Thoracic aorta (tissue), 2 donors: ENCODE results near the gene GPC6. TPM values are rescaled to one million over a fixed set of nuclear protein-coding genes. Genes with fewer than 3 reads are reported as not detected.

Experiments
- ATAC-seq: fragments of 150-250 bp; one replicate; pipeline ENCODE4 v1.8.0; 2017; ENCODE audit warnings: low read depth; ENCODE audit not compliant: insufficient number of reproducible peaks, low FRiP score
- DNase-seq: peaks from one replicate; pipeline ENCODE4 v3.0.0-alpha.2; 2020; ENCODE audit warnings: low spot score
- H3K27ac ChIP-seq, 2 donors: fragments of 200-600 bp; sonication (generic); 1 replicate in 1 of 2; 2 replicates in 1 of 2; pipeline ENCODE4 v1.5.1; 2016; ENCODE audit warnings: mild to moderate bottlenecking in 2 of 2, moderate library complexity in 2 of 2
- H3K27me3 ChIP-seq: fragments of 200-600 bp; sonication (generic); replicated peaks from 2 replicates; pipeline ENCODE4 v1.6.0; 2016; ENCODE audit warnings: mild to moderate bottlenecking; ENCODE audit not compliant: insufficient read depth
- H3K36me3 ChIP-seq: fragments of 200-600 bp; sonication (generic); one replicate; pipeline ENCODE4 v1.5.1; 2016
- H3K4me1 ChIP-seq, 2 donors: fragments of 200-600 bp; sonication (generic); 1 replicate in 1 of 2; 2 replicates in 1 of 2; pipeline versions ENCODE4 v1.5.1 to v1.6.0; 2016; ENCODE audit warnings: low read depth in 2 of 2, mild to moderate bottlenecking in 1 of 2; ENCODE audit not compliant: control insufficient read depth in 1 of 2
- H3K4me3 ChIP-seq: fragments of 200-600 bp; sonication (generic); 2 replicates; pipeline ENCODE4 v1.5.1; 2016; ENCODE audit warnings: mild to moderate bottlenecking
- H3K9me3 ChIP-seq: fragments of 200-600 bp; sonication (generic); 2 replicates; pipeline ENCODE4 v1.5.1; 2016
- total RNA-seq, 2 donors: library from RNA; depleted of rRNA; stranded (reverse); fragments of >200 nt; gene quantifications; one replicate each; pipeline versions ENCODE4 v1.1.0 to v1.2.3, GENCODE V29; 2016
- TF ChIP-seq, protein P1 (sequence below): fragments of 200-600 bp; sonication (generic); IDR thresholded peaks from one replicate; pipeline ENCODE4 v1.5.1; 2019; ENCODE audit warnings: antibody characterized with exemption

The GPC6 gene
- total RNA-seq, 2 donors from 2014 or later, result 34.9 to 56.4 TPM

DNA sequence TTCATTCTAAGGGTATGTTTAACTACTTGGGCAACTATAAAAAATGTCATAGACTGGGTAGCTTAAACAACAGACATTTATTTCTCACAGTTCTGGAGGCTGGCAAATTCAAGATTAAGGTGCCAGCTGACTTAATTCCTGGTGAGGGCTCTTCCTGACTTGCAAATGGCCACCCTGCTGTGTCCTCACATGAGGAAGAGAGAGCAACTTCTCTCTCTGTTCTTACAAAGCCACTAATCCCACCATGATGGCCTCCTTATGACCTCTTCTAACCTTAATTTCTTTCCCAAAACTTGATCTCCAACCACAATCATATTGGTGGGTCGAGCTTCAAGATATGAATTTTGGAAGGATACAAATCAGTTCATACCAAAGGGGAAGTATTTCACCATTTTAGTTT is 853.9 kb downstream of the GPC6 start:
- no peak overlapping the region for H3K4me3 ChIP-seq
- TF ChIP-seq, protein P1, sequence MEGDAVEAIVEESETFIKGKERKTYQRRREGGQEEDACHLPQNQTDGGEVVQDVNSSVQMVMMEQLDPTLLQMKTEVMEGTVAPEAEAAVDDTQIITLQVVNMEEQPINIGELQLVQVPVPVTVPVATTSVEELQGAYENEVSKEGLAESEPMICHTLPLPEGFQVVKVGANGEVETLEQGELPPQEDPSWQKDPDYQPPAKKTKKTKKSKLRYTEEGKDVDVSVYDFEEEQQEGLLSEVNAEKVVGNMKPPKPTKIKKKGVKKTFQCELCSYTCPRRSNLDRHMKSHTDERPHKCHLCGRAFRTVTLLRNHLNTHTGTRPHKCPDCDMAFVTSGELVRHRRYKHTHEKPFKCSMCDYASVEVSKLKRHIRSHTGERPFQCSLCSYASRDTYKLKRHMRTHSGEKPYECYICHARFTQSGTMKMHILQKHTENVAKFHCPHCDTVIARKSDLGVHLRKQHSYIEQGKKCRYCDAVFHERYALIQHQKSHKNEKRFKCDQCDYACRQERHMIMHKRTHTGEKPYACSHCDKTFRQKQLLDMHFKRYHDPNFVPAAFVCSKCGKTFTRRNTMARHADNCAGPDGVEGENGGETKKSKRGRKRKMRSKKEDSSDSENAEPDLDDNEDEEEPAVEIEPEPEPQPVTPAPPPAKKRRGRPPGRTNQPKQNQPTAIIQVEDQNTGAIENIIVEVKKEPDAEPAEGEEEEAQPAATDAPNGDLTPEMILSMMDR, result no peak
- H3K36me3 ChIP-seq, result no peaks in the 10 kb centered on the region
- H3K27me3 ChIP-seq, result no peaks in the 10 kb centered on the region
- no peaks in the 10 kb centered on the region for H3K9me3 ChIP-seq
- peaks cover 0 to 5% of the 10 kb centered on the region in 2 donors for H3K4me1 ChIP-seq
- no peak for ATAC-seq
- DNase-seq, result no peak
- no peak overlapping the region for H3K27ac ChIP-seq

DNA sequence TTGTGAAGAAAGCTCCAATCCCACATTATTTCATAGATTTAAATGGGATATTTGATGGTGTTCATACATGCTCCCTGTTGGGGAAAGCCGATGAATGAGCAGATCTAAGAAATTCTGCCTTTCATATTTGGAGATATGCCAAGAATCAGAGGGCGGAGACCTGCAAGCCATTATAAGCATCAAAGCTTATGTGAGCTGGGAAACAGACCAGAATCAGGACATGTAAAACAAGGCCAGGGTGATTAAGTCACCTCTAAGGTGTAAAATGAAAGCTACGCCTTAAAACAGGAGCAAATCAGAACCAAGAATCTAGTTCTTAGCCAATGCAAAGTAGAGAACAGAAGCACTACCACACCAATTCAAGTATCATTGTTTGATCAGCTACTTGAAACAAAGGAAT is 860.5 kb downstream of the GPC6 start:
- ATAC-seq (no peak), DNase-seq (no peak)
- no peaks in the 10 kb centered on the region for H3K9me3 ChIP-seq
- TF ChIP-seq, protein P1, result no peak
- no peak overlapping the region for H3K4me3 ChIP-seq
- peaks cover 0 to 10% of the 10 kb centered on the region in 2 donors for H3K4me1 ChIP-seq
- H3K27me3 ChIP-seq, result no peaks in the 10 kb centered on the region
- H3K27ac ChIP-seq, result no peak overlapping the region
- H3K36me3 ChIP-seq, result no peaks in the 10 kb centered on the region

GRCh38 chr13:94088742-94089141 is 862.1 kb downstream of the GPC6 start:
- ATAC-seq (no peak), DNase-seq (no peak)
- no peaks in the 10 kb centered on the region for H3K36me3 ChIP-seq
- H3K4me1 ChIP-seq, result peaks cover 0 to 10% of the 10 kb centered on the region in 2 donors
- H3K4me3 ChIP-seq, result no peak overlapping the region
- TF ChIP-seq, protein P1, result no peak
- no peaks in the 10 kb centered on the region for H3K27me3 ChIP-seq
- no peak overlapping the region for H3K27ac ChIP-seq
- H3K9me3 ChIP-seq, result peaks cover 10% of the 10 kb centered on the region

- ATAC-seq (no peak), DNase-seq (no peak)
- H3K4me3 ChIP-seq, result peak overlapping the region; percentile 41
- peaks cover 10% of the 10 kb centered on the region for H3K9me3 ChIP-seq
- no peaks in the 10 kb centered on the region for H3K27me3 ChIP-seq
- H3K4me1 ChIP-seq, result peaks cover 0 to 10% of the 10 kb centered on the region in 2 donors
- H3K36me3 ChIP-seq, result no peaks in the 10 kb centered on the region
- TF ChIP-seq, protein P1, result no peak
- H3K27ac ChIP-seq, result no peak overlapping the region
These were observed 864.3 kb downstream of the GPC6 start for GRCh38 chr13:94090773-94091480.

GRCh38 chr13:94093652-94094315 is 867.2 kb downstream of the GPC6 start:
- no peaks in the 10 kb centered on the region for H3K27me3 ChIP-seq
- H3K36me3 ChIP-seq, result no peaks in the 10 kb centered on the region
- ATAC-seq (no peak), DNase-seq (no peak)
- H3K27ac ChIP-seq, result no peak overlapping the region
- TF ChIP-seq, protein P1, result no peak
- H3K9me3 ChIP-seq, result peaks cover 10% of the 10 kb centered on the region
- peaks cover 0 to 10% of the 10 kb centered on the region in 2 donors for H3K4me1 ChIP-seq
- no peak overlapping the region for H3K4me3 ChIP-seq
